Endodermal cell (in vitro differentiated cells): ENCODE data around the gene PLK5. TPM values are rescaled to one million over a fixed set of nuclear protein-coding genes. Genes with fewer than 3 reads are reported as not detected.

ENCODE experiments used
- DNase-seq: peaks from one replicate; pipeline ENCODE4 v3.0.0-alpha.2; 2017
- H3K27ac ChIP-seq: 2 replicates; pipeline ENCODE4 v1.5.1; 2013; ENCODE audit warnings: mild to moderate bottlenecking, low read depth, low read length, moderate library complexity
- H3K27me3 ChIP-seq: 2 replicates; pipeline ENCODE4 v1.6.1; 2013; ENCODE audit warnings: mild to moderate bottlenecking, low read length, moderate library complexity; ENCODE audit not compliant: insufficient read depth, control insufficient read depth, poor library complexity, severe bottlenecking
- H3K36me3 ChIP-seq: 2 replicates; pipeline ENCODE4 v1.7.0; 2013; ENCODE audit warnings: mild to moderate bottlenecking, low read length, moderate library complexity; ENCODE audit not compliant: control insufficient read depth, insufficient read depth
- H3K4me1 ChIP-seq: one replicate; pipeline ENCODE4 v1.7.0; 2013; ENCODE audit warnings: low read length; ENCODE audit not compliant: control insufficient read depth, insufficient read depth
- H3K4me3 ChIP-seq: 2 replicates; pipeline ENCODE4 v1.5.1; 2013; ENCODE audit warnings: mild to moderate bottlenecking, low read length, moderate library complexity
- H3K9ac ChIP-seq: 2 replicates; pipeline ENCODE4 v1.6.1; 2013; ENCODE audit warnings: mild to moderate bottlenecking, low read length, moderate library complexity; ENCODE audit not compliant: poor library complexity, severe bottlenecking; ENCODE audit errors: extremely low read depth
- H3K9me3 ChIP-seq: 2 replicates; pipeline ENCODE4 v1.6.1; 2013; ENCODE audit warnings: mild to moderate bottlenecking, low read length, moderate library complexity; ENCODE audit not compliant: control insufficient read depth
- H3K27ac Mint-ChIP-seq: 2 replicates; pipeline ENCODE4 v1.8.0; 2020; ENCODE audit warnings: mixed read lengths
- H3K27me3 Mint-ChIP-seq: 2 replicates; pipeline ENCODE4 v1.8.0; 2021; ENCODE audit warnings: mild to moderate bottlenecking, mixed read lengths; ENCODE audit not compliant: insufficient read depth
- H3K36me3 Mint-ChIP-seq: 2 replicates; pipeline ENCODE4 v1.8.0; 2020; ENCODE audit warnings: low read depth, mixed read lengths
- H3K4me1 Mint-ChIP-seq: 2 replicates; pipeline ENCODE4 v1.8.0; 2020; ENCODE audit warnings: mixed read lengths
- H3K4me3 Mint-ChIP-seq: 2 replicates; pipeline ENCODE4 v1.8.0; 2020; ENCODE audit warnings: mild to moderate bottlenecking, moderate library complexity, mixed read lengths
- H3K9me3 Mint-ChIP-seq: 2 replicates; pipeline ENCODE4 v1.8.0; 2020; ENCODE audit warnings: mild to moderate bottlenecking, mixed read lengths
- CTCF ChIP-seq: fragments of 200-600 bp; sonication (generic); conservative IDR thresholded peaks from 2 replicates; pipeline ENCODE4 v1.5.0; 2021; ENCODE audit warnings: antibody characterized with exemption, mild to moderate bottlenecking
- WGBS, 2 experiments: methylation state at CpG; one replicate each; pipeline versions ENCODE4 v1.1.5 to v1.1.7; 2013; ENCODE audit warnings: missing lambda C conversion rate in 2 of 2, mixed read lengths in 1 of 2; ENCODE audit not compliant: insufficient coverage in 1 of 2, insufficient read length in 1 of 2; 5-methylcytosine and 5-hydroxymethylcytosine counted together
- total RNA-seq, 2 donors: library from RNA; stranded (reverse); fragmentation: NEBNext Ultra II Directional in 1 of 2; extraction: Animal tissue kit (Norgen Biotek cat#: 25700) in 1 of 2; gene quantifications; 2 replicates in 1 of 2; 3 replicates in 1 of 2; pipeline ENCODE4 v1.2.1, GENCODE V29; 2021

Gene PLK5
- total RNA-seq, 2 donors from 2014 or later, result 0.48 TPM; not detected in 1

GRCh38 chr19:1482361-1483130 lies 41.3 kb upstream of the PLK5 start:
- no peak for DNase-seq
- 92% methylated on average over 24 to 37 of the region's 37 CpGs for WGBS, 2 experiments
- Histone ChIP-seq H3K9ac (no peak overlapping the region), H3K36me3 (no peaks in the 10 kb centered on the region), H3K27me3 (no peaks in the 10 kb centered on the region), H3K4me3 (no peak overlapping the region), H3K4me1 (no peaks in the 10 kb centered on the region), H3K27ac (no peak overlapping the region), H3K9me3 (no peaks in the 10 kb centered on the region)
- Mint-ChIP-seq H3K36me3 (peaks cover 3% of the 10 kb centered on the region), H3K27me3 (no peaks in the 10 kb centered on the region), H3K4me1 (no peaks in the 10 kb centered on the region), H3K9me3 (no peaks in the 10 kb centered on the region), H3K27ac (no peak overlapping the region), H3K4me3 (no peak overlapping the region)
- TF ChIP-seq CTCF, result no peak

DNA sequence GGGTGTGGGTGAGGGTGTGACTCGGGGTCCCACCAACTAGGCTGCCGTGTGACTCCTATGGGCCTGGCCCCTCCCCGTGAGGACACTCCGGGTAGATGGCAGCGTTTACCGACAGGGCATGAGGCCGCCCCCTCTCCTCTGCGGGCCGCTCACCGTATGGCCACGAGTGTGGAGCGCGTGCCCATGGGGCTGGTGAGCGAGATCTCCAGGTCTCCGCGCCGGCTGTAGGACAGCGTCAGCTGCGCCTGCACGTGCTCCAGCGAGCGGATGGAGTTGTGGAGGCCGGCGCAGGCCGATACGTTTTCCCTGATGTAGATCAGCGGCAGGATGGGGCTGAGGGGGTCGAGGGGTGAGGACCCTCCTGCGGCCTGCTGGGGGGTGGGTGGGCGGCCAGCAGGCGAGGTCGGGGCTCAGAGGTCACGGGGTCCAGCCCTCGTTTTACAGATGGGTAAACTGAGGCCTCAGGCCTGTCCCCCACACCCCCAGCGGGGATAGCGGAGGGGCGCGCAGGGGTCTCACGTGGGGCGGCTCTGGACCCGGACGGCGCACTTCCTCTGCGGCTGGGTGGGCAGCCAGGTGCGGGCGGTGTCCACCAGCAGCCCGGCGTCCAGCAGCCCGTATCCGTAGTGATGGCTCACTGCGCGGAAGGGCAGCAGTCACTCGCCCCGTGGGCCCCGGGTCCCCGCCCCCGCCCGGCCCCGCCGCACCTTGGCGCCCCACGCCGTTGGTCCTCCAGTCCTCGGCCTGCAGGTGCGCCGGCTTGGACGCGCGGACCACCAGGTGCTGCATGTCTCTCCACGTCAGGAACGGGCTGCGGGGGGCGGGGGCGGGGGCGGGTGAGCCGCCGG lies 40.5 kb upstream of the PLK5 start:
- Histone ChIP-seq H3K27ac (no peak overlapping the region), H3K4me3 (no peak overlapping the region), H3K9me3 (no peaks in the 10 kb centered on the region), H3K27me3 (no peaks in the 10 kb centered on the region), H3K36me3 (no peaks in the 10 kb centered on the region), H3K4me1 (no peaks in the 10 kb centered on the region), H3K9ac (no peak overlapping the region)
- Mint-ChIP-seq H3K9me3 (no peaks in the 10 kb centered on the region), H3K4me3 (no peak overlapping the region), H3K27me3 (no peaks in the 10 kb centered on the region), H3K4me1 (no peaks in the 10 kb centered on the region), H3K36me3 (peaks cover 3% of the 10 kb centered on the region), H3K27ac (no peak overlapping the region)
- DNase-seq, result no peak
- WGBS, 2 experiments, result 95 to 97% methylated on average over 42 to 77 of the region's 77 CpGs
- no peak for TF ChIP-seq CTCF

DNA sequence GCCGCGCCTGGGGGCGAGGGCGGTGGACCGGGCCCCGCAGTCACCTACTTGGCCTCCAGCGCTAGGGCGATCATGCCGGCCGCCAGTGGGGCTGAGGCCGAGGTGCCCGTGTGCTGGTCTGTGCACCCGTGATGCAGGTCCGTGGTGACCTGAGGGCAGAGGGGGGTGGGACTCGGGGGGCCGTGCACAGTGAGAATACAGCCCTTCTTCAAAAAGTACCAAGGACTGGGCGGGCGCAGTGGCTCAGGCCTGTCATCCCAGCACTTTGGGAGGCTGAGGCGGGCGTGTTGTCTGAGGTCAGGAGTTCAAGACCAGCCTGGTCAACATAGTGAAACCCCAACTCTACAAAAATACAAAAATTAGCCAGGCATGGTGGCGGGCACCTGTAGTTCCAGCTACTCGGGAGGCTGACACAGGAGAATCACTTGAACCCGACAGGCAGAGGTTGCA lies 39.9 kb upstream of the PLK5 start:
- H3K9me3 ChIP-seq, result no peaks in the 10 kb centered on the region
- H3K27ac ChIP-seq, result no peak overlapping the region
- Mint-ChIP-seq H3K36me3 (peaks cover 3% of the 10 kb centered on the region), H3K4me1 (no peaks in the 10 kb centered on the region), H3K27me3 (no peaks in the 10 kb centered on the region), H3K27ac (no peak overlapping the region), H3K9me3 (no peaks in the 10 kb centered on the region), H3K4me3 (no peak overlapping the region)
- WGBS, 2 experiments, result 94 to 95% methylated on average over 13 to 23 of the region's 23 CpGs
- TF ChIP-seq CTCF, result no peak
- no peak overlapping the region for H3K4me3 ChIP-seq
- no peaks in the 10 kb centered on the region for H3K36me3 ChIP-seq
- no peaks in the 10 kb centered on the region for H3K4me1 ChIP-seq
- no peak for DNase-seq
- H3K27me3 ChIP-seq, result no peaks in the 10 kb centered on the region
- no peak overlapping the region for H3K9ac ChIP-seq
